ENCODE results near the gene TIGD3.

DNA sequence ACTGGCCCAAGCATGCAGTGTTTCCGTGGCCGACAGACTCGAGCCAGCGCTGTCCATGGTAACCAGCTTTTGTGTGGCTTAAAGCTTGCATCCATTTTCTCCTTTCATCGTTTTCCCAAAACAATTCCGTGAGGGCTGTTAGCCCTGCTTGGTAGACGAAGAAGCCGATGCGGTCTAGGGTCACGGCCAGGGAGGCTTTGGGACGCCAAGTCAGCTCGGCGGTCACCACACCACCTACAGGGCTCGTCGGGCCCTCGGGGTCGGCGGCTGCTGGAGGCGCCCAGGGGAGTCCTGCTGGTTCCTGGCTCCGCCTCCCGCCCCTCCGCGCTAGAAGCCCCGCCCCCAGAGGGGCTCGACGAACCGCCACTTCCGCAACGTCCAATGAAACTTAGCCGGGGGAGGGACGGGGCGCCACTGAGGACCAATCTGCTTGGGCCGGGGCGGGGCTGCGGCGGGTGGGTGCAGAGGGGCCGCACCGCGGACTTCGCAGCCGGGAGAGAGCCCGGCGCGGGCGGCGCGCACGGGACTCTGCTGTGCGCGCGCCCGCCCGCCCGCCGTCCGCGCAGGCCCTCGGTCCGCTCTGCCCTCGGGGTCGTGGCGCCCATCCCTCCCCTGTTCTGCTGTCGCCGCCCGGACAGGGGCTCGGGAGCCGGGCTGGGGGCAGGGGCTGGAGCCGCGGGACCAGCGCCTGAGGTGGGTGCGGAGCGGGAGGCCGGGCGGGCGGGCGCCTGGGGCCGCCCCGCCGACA, at the start of gene TIGD3:
- no peak for TF ChIP-seq CTCF (conservative IDR thresholded peaks at IDR 0.05; ENCODE audit: low read depth, low read length)
- no peak for TF ChIP-seq EZH2 (IDR thresholded peaks at IDR 0.05; ENCODE audit: low read length, unreplicated experiment)
- no peak for TF ChIP-seq EZH2phosphoT487 (IDR thresholded peaks at IDR 0.05; ENCODE audit: borderline replicate concordance, low read length)
